H9 (cell line): ENCODE measurements around the gene CTRB2. TPM values are rescaled to one million over a fixed set of nuclear protein-coding genes. Genes with fewer than 3 reads are reported as not detected.
A peak's percentile ranks its signal among the peaks of the same experiment; 100 is the strongest.
"Not testable (repeated sequence)": the region's sequence is repeated elsewhere in the genome, so short reads cannot be mapped to it uniquely, and the experiment has no call there.

Experiments
- DNase-seq: peaks from one replicate; pipeline ENCODE4 v3.0.0-alpha.2; 2017
- H2AFZ ChIP-seq: one replicate; pipeline ENCODE4 v1.6.1; 2013; ENCODE audit warnings: mild to moderate bottlenecking, low read length, control low read depth, moderate library complexity
- H2AK5ac ChIP-seq: 2 replicates; pipeline ENCODE4 v1.6.1; 2013; ENCODE audit warnings: low read length, control low read depth, mixed read lengths; ENCODE audit not compliant: insufficient read length
- H2BK120ac ChIP-seq: one replicate; pipeline ENCODE4 v1.6.1; 2013; ENCODE audit warnings: low read depth, mild to moderate bottlenecking, low read length, control low read depth, inconsistent platforms; ENCODE audit not compliant: poor library complexity, severe bottlenecking
- H2BK12ac ChIP-seq: 2 replicates; pipeline ENCODE4 v1.6.1; 2013; ENCODE audit warnings: low read length, control low read depth, mixed read lengths, low read depth; ENCODE audit not compliant: insufficient read length
- H2BK15ac ChIP-seq: 2 replicates; pipeline ENCODE4 v1.6.1; 2013; ENCODE audit warnings: low read depth, low read length, control low read depth
- H2BK20ac ChIP-seq: one replicate; pipeline ENCODE4 v1.6.1; 2013; ENCODE audit warnings: low read depth, mild to moderate bottlenecking, low read length, control low read depth, inconsistent platforms; ENCODE audit not compliant: poor library complexity, severe bottlenecking
- H2BK5ac ChIP-seq: 2 replicates; pipeline ENCODE4 v1.6.1; 2013; ENCODE audit warnings: low read length, control low read depth, mixed read lengths; ENCODE audit not compliant: insufficient read length
- H3K14ac ChIP-seq: 2 replicates; pipeline ENCODE4 v1.6.1; 2013; ENCODE audit warnings: low read length, control low read depth; ENCODE audit not compliant: insufficient read depth
- H3K18ac ChIP-seq: 2 replicates; pipeline ENCODE4 v1.6.1; 2013; ENCODE audit warnings: low read depth, mild to moderate bottlenecking, mixed read lengths, low read length, control low read depth; ENCODE audit not compliant: insufficient read length
- H3K23ac ChIP-seq: 2 replicates; pipeline ENCODE4 v1.6.1; 2013; ENCODE audit warnings: low read length, control low read depth, mixed read lengths, low read depth; ENCODE audit not compliant: insufficient read length
- H3K23me2 ChIP-seq: 2 replicates; pipeline ENCODE4 v1.6.1; 2013; ENCODE audit warnings: low read depth, mild to moderate bottlenecking, mixed read lengths, low read length, control low read depth; ENCODE audit not compliant: insufficient read length, poor library complexity, severe bottlenecking
- H3K27ac ChIP-seq: 2 replicates; pipeline ENCODE4 v1.5.1; 2013; ENCODE audit warnings: low read length, control low read depth, mixed read lengths, low read depth; ENCODE audit not compliant: insufficient read length
- H3K27me3 ChIP-seq: 2 replicates; pipeline ENCODE4 v1.6.1; 2013; ENCODE audit warnings: low read length, control low read depth, inconsistent platforms; ENCODE audit not compliant: insufficient read depth
- H3K4ac ChIP-seq: 2 replicates; pipeline ENCODE4 v1.6.1; 2013; ENCODE audit warnings: low read depth, mild to moderate bottlenecking, control low read depth, inconsistent platforms, low read length, moderate library complexity
- H3K4me1 ChIP-seq: 2 replicates; pipeline ENCODE4 v1.6.1; 2013; ENCODE audit warnings: low read length, control low read depth, inconsistent platforms; ENCODE audit not compliant: insufficient read depth
- H3K4me2 ChIP-seq: 2 replicates; pipeline ENCODE4 v1.6.1; 2013; ENCODE audit warnings: low read length, control low read depth, mixed read lengths; ENCODE audit not compliant: insufficient read length, insufficient read depth
- H3K56ac ChIP-seq: 2 replicates; pipeline ENCODE4 v1.6.1; 2013; ENCODE audit warnings: low read depth, mild to moderate bottlenecking, mixed read lengths, low read length, control low read depth; ENCODE audit not compliant: insufficient read length
- H3K79me1 ChIP-seq: 2 replicates; pipeline ENCODE4 v1.6.1; 2013; ENCODE audit warnings: low read depth, mild to moderate bottlenecking, moderate library complexity, low read length, control low read depth, inconsistent platforms; ENCODE audit not compliant: insufficient read depth, poor library complexity, severe bottlenecking
- H3K79me2 ChIP-seq: 2 replicates; pipeline ENCODE4 v1.6.1; 2013; ENCODE audit warnings: low read length, control low read depth, inconsistent platforms; ENCODE audit not compliant: insufficient read depth
- H3K9ac ChIP-seq: 2 replicates; pipeline ENCODE4 v1.6.1; 2013; ENCODE audit warnings: low read length, control low read depth, mixed read lengths; ENCODE audit not compliant: insufficient read length; ENCODE audit errors: extremely low read depth
- H3K9me3 ChIP-seq: one replicate; pipeline ENCODE4 v1.6.1; 2013; ENCODE audit warnings: low read depth, low read length, inconsistent platforms; ENCODE audit not compliant: control insufficient read depth
- H3T11ph ChIP-seq: one replicate; pipeline ENCODE4 v1.6.1; 2013; ENCODE audit warnings: mild to moderate bottlenecking, low read length, control low read depth, inconsistent platforms
- H4K20me1 ChIP-seq: one replicate; pipeline ENCODE4 v1.6.1; 2013; ENCODE audit not compliant: control insufficient read depth, insufficient read length, insufficient read depth
- H4K5ac ChIP-seq: 2 replicates; pipeline ENCODE4 v1.6.1; 2013; ENCODE audit warnings: low read depth, mild to moderate bottlenecking, mixed read lengths, low read length, control low read depth; ENCODE audit not compliant: insufficient read length
- H4K8ac ChIP-seq: replicated peaks from 2 replicates; pipeline ENCODE4 v1.6.1; 2013; ENCODE audit warnings: low read length, control low read depth, mixed read lengths, low read depth; ENCODE audit not compliant: insufficient read length
- H4K91ac ChIP-seq: 2 replicates; pipeline ENCODE4 v1.6.1; 2013; ENCODE audit warnings: low read depth, mild to moderate bottlenecking, moderate library complexity, mixed read lengths, low read length, control low read depth; ENCODE audit not compliant: insufficient read length
- H3K27ac Mint-ChIP-seq, 3 experiments: 2 replicates in 2 of 3; 3 replicates in 1 of 3; pipeline ENCODE4 v1.8.0; 2020 to 2021; ENCODE audit warnings: mixed read lengths in 3 of 3, mild to moderate bottlenecking in 1 of 3, moderate library complexity in 1 of 3
- H3K27me3 Mint-ChIP-seq: 2 replicates; pipeline ENCODE4 v1.8.0; 2021; ENCODE audit warnings: low read depth, mild to moderate bottlenecking, moderate library complexity, mixed read lengths
- H3K36me3 Mint-ChIP-seq, 3 experiments: 2 replicates in 2 of 3; 3 replicates in 1 of 3; pipeline ENCODE4 v1.8.0; 2020 to 2021; ENCODE audit warnings: low read depth in 3 of 3, mixed read lengths in 3 of 3; ENCODE audit not compliant: insufficient read depth in 1 of 3
- H3K4me1 Mint-ChIP-seq, 2 experiments: 2 replicates each; pipeline ENCODE4 v1.8.0; 2020; ENCODE audit warnings: mixed read lengths in 2 of 2
- H3K4me3 Mint-ChIP-seq, 2 experiments: 2 replicates in 1 of 2; 3 replicates in 1 of 2; pipeline ENCODE4 v1.8.0; 2020 to 2021; ENCODE audit warnings: mild to moderate bottlenecking in 2 of 2, mixed read lengths in 2 of 2, moderate library complexity in 1 of 2
- H3K9me3 Mint-ChIP-seq, 2 experiments: 2 replicates in 1 of 2; 3 replicates in 1 of 2; pipeline ENCODE4 v1.8.0; 2020; ENCODE audit warnings: mild to moderate bottlenecking in 2 of 2, mixed read lengths in 2 of 2, moderate library complexity in 1 of 2
- CTCF ChIP-seq: fragments of 200-600 bp; sonication (generic); conservative IDR thresholded peaks from 3 replicates; pipeline ENCODE4 v1.8.0; 2021; ENCODE audit warnings: antibody characterized with exemption, mild to moderate bottlenecking
- WGBS: extraction: QIAGEN DNeasy Blood & Tissue Kit; methylation state at CpG from one replicate; pipeline ENCODE4 v1.1.7; 2013; ENCODE audit warnings: missing lambda C conversion rate, low lambda C conversion rate, mixed read lengths; ENCODE audit not compliant: insufficient read length; ENCODE audit errors: extremely low coverage; 5-methylcytosine and 5-hydroxymethylcytosine counted together
- total RNA-seq: library from RNA; stranded (reverse); gene quantifications from 2 replicates; pipeline ENCODE4 v1.2.1, GENCODE V29; 2021

The CTRB2 gene
- total RNA-seq, 1 experiment from 2014 or later, result not detected

GRCh38 chr16:75224306-75225082, 17.5 kb upstream of the CTRB2 start:
- Histone ChIP-seq H3K23ac (no peak overlapping the region), H3K4me2 (no peak overlapping the region), H3K9me3 (no peaks in the 10 kb centered on the region), H4K8ac (no peak overlapping the region), H3K79me1 (no peaks in the 10 kb centered on the region), H4K91ac (no peak overlapping the region), H2BK120ac (no peak overlapping the region), H3K18ac (no peak overlapping the region), H3K9ac (no peak overlapping the region), H3K56ac (no peak overlapping the region), H3T11ph (no peak overlapping the region), H3K14ac (no peak overlapping the region; the same call in 1 of the 2 replicates), H3K27me3 (no peaks in the 10 kb centered on the region), H4K5ac (no peak overlapping the region), H3K79me2 (no peaks in the 10 kb centered on the region), H4K20me1 (no peaks in the 10 kb centered on the region), H2AK5ac (no peak overlapping the region), H2BK12ac (no peak overlapping the region), H2AFZ (no peak overlapping the region), H2BK5ac (no peak overlapping the region), H3K23me2 (no peaks in the 10 kb centered on the region), H2BK15ac (no peak overlapping the region), H3K4ac (no peak overlapping the region), H2BK20ac (no peak overlapping the region), H3K27ac (no peak overlapping the region), H3K4me1 (no peaks in the 10 kb centered on the region)
- no CpG with 5 or more reads among the region's 20 CpGs for WGBS
- no peaks in the 10 kb centered on the region for H3K4me1 Mint-ChIP-seq
- peak; percentile 31 for DNase-seq
- H3K36me3 Mint-ChIP-seq, result peaks cover 0 to 9% (median 4%) of the 10 kb centered on the region in 3 experiments; a peak in 4 of 7 replicates
- H3K27ac Mint-ChIP-seq, result peak overlapping the region in 2 of 3 experiments; percentile 77 to 93; a peak in 3 of 7 replicates
- 0 out of 2 replicates have a peak, but pooled peaks cover 2% of the 10 kb centered on the region for H3K27me3 Mint-ChIP-seq
- H3K4me3 Mint-ChIP-seq, result no peak overlapping the region
- no peaks in the 10 kb centered on the region for H3K9me3 Mint-ChIP-seq
- TF ChIP-seq CTCF, result no peak

- H3K9me3 ChIP-seq, H4K5ac ChIP-seq, H3K4me1 Mint-ChIP-seq, H3K27me3 Mint-ChIP-seq, H3K4me2 ChIP-seq, H3K56ac ChIP-seq, H3K9ac ChIP-seq, H3K27me3 ChIP-seq, DNase-seq, H2BK120ac ChIP-seq, H3K14ac ChIP-seq, H2AFZ ChIP-seq, H3K36me3 Mint-ChIP-seq, H2BK12ac ChIP-seq, H4K8ac ChIP-seq, H2BK20ac ChIP-seq, H4K20me1 ChIP-seq, H2AK5ac ChIP-seq, H3K23me2 ChIP-seq, H4K91ac ChIP-seq, H3K27ac Mint-ChIP-seq, H3K23ac ChIP-seq, H2BK5ac ChIP-seq, H3K4me1 ChIP-seq, H3K79me1 ChIP-seq, H2BK15ac ChIP-seq, H3K9me3 Mint-ChIP-seq, H3K4me3 Mint-ChIP-seq, H3K27ac ChIP-seq, H3K4ac ChIP-seq, H3K18ac ChIP-seq, H3T11ph ChIP-seq, H3K79me2 ChIP-seq: not testable (repeated sequence)
- WGBS, result no CpG with 5 or more reads among the region's 20 CpGs
Measured at GRCh38 chr16:75223129-75223528, 16.2 kb upstream of the CTRB2 start.
